HepG2 (cell line): ENCODE data around the gene DIO2.

Experiments used
- ATF7 ChIP-seq, 2 experiments: fragments of 450-650 bp in 1 of 2; sonication (generic) in 1 of 2; formaldehyde crosslinking in 1 of 2; IDR thresholded peaks; 2 replicates each; pipeline versions ENCODE4 v1.4.0 to v1.6.1; 2016 to 2020; ENCODE audit warnings: antibody characterized with exemption in 1 of 2, mild to moderate bottlenecking in 1 of 2, missing genetic modification reagents in 1 of 2
- CTCF ChIP-seq: sonication (generic); formaldehyde crosslinking; IDR thresholded peaks from 2 replicates; pipeline ENCODE4 v1.5.0; 2020; ENCODE audit warnings: mild to moderate bottlenecking, missing genetic modification reagents, moderate library complexity
- JUNB ChIP-seq: sonication (generic); formaldehyde crosslinking; IDR thresholded peaks from 2 replicates; pipeline ENCODE4 v1.8.0; 2022; ENCODE audit warnings: missing genetic modification reagents, mild to moderate bottlenecking, borderline replicate concordance
- REST ChIP-seq, 2 experiments: IDR thresholded peaks; 2 replicates each; pipeline ENCODE4 v1.6.1; 2011 to 2012; ENCODE audit warnings: low read length in 2 of 2, borderline replicate concordance in 1 of 2, low read depth in 1 of 2, mild to moderate bottlenecking in 1 of 2, moderate library complexity in 1 of 2
- SNAPC4 ChIP-seq: sonication (generic); formaldehyde crosslinking; IDR thresholded peaks from 2 replicates; pipeline ENCODE4 v1.4.0; 2020; ENCODE audit warnings: mild to moderate bottlenecking, missing genetic modification reagents

DNA sequence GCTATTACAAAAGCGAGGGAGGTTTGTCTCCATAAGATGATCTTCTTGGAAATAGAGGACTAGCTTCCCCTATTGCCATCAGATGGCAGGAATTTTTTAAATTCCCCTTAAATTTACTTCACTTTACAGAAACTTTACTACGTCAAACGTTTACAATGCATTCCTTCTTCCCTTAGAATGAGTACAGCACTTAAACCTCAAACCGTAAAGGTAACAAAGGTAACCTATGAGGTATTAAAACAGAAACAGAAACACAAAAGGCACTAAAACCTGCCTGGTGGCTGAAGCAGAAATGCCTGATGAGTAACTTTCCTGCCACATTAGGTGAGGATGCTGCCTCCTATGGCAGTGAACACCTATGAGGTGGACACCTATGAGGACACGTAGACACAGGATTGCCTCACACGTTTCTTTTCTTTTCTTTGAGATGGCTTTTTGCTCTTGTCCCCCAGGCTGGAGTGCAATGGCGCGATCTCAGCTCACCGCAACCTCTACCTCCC lies 25.0 kb downstream of the DIO2 start:
- no peak for TF ChIP-seq REST (IDR thresholded peaks at IDR 0.05; ENCODE audit: borderline replicate concordance in 1 of 2, low read depth in 1 of 2, low read length in 2 of 2)
- TF ChIP-seq CTCF = no peak
- TF ChIP-seq ATF7 (IDR thresholded peaks at IDR 0.05) = no peak
- TF ChIP-seq ATF7 (CRISPR knock-in tag; IDR thresholded peaks at IDR 0.05) = no peak
- TF ChIP-seq SNAPC4 (CRISPR knock-in tag) = no peak
- TF ChIP-seq JUNB (CRISPR knock-in tag) = no peak
